Stomach (tissue), 4 donors: ENCODE results near the gene PKP4.

ENCODE experiments used
- CTCF ChIP-seq, 7 experiments: fragments of 450-650 bp in 4 of 7; fragments of 200-600 bp in 3 of 7; sonication (generic) in 3 of 7; IDR thresholded peaks; one replicate each; pipeline ENCODE4 v1.5.1; 2016 to 2019; ENCODE audit warnings: antibody characterized with exemption in 7 of 7, control low read depth in 2 of 7, mild to moderate bottlenecking in 1 of 7
- POLR2A ChIP-seq, 4 donors: fragments of 450-650 bp; IDR thresholded peaks; one replicate each; pipeline ENCODE4 v1.6.1; 2016; ENCODE audit warnings: antibody characterized with exemption in 4 of 4, control low read depth in 2 of 4, mild to moderate bottlenecking in 1 of 4, moderate library complexity in 1 of 4

GRCh38 chr2:158411748-158412147 is 45.0 kb upstream of the PKP4 start:
- no peak for TF ChIP-seq POLR2A (IDR thresholded peaks at IDR 0.05)
- TF ChIP-seq CTCF (IDR thresholded peaks at IDR 0.05) = no peak
